GM12878 (cell line): ENCODE data around the gene GDF15. TPM values are rescaled to one million over a fixed set of nuclear protein-coding genes. Genes with fewer than 3 reads are reported as not detected.

Source experiments
- ATAC-seq: fragments of 200-7000 bp; cut with Tn5 transposase; 3 replicates; pipeline ENCODE4 v1.9.1; 2020; ENCODE audit warnings: mild to moderate bottlenecking, moderate library complexity
- BruUV-seq: library from RNA; stranded (reverse); fragments of 400-500 nt; replicated peaks from 2 replicates; lab custom pipeline; 2021; lab: Mats Ljungman, UMichigan
- CTCF ChIA-PET: fragments of 300-600 bp; sonication (Branson Sonifier 250); formaldehyde crosslinking; extraction: SDS; loops from one replicate; lab custom pipeline; 2021; ENCODE audit warnings: inconsistent platforms; lab: Yijun Ruan, JAX
- POLR2A ChIA-PET: fragments of 350-600 bp; formaldehyde crosslinking; extraction: SDS; loops from one replicate; lab custom pipeline; 2021; ENCODE audit warnings: inconsistent platforms; lab: Charles Lee
- RAD21 ChIA-PET: fragments of 300-600 bp; sonication (Branson Sonifier 250); formaldehyde crosslinking; loops from one replicate; lab custom pipeline; 2023; ENCODE audit warnings: antibody characterized with exemption; ENCODE audit not compliant: unreplicated experiment; lab: Charles Lee
- SMC1A ChIA-PET: fragments of 300-600 bp; sonication (Branson Sonifier 250); formaldehyde crosslinking; loops from one replicate; lab custom pipeline; 2023; ENCODE audit not compliant: unreplicated experiment, uncharacterized antibody; lab: Charles Lee
- DNase-seq: peaks from one replicate; pipeline ENCODE4 v3.0.0-alpha.2; 2011; ENCODE audit warnings: low read depth, low spot score
- FAIRE-seq: peaks from 3 replicates; lab custom pipeline; 2011; peaks lifted over from hg19 to GRCh38; lab: Jason Lieb, UNC
- H2AFZ ChIP-seq: 2 replicates; pipeline ENCODE4 v1.6.0; 2011; ENCODE audit warnings: low read depth, low read length, control low read depth; ENCODE audit not compliant: control insufficient read depth
- H3K27ac ChIP-seq: 2 replicates; pipeline ENCODE4 v1.5.1; 2011; ENCODE audit warnings: control low read depth; ENCODE audit not compliant: control insufficient read depth, insufficient read depth
- H3K27me3 ChIP-seq, 2 experiments: replicated peaks in 1 of 2; 2 replicates each; pipeline versions ENCODE4 v1.6.0 to v1.6.1; 2011; ENCODE audit warnings: low read length in 1 of 2; ENCODE audit not compliant: control insufficient read depth in 2 of 2, insufficient read depth in 2 of 2
- H3K36me3 ChIP-seq, 2 experiments: 2 replicates each; pipeline ENCODE4 v1.5.1; 2011; ENCODE audit warnings: low read length in 1 of 2; ENCODE audit not compliant: control insufficient read depth in 2 of 2, insufficient read depth in 2 of 2
- H3K4me1 ChIP-seq: 2 replicates; pipeline ENCODE4 v1.6.1; 2011; ENCODE audit warnings: mild to moderate bottlenecking, low read length, moderate library complexity, mixed read lengths; ENCODE audit not compliant: control insufficient read depth, insufficient read depth
- H3K4me2 ChIP-seq: 2 replicates; pipeline ENCODE4 v1.6.0; 2011; ENCODE audit warnings: control low read depth; ENCODE audit not compliant: control insufficient read depth, insufficient read depth
- H3K4me3 ChIP-seq: fragments of 200-600 bp; sonication (generic); 2 replicates; pipeline ENCODE4 v1.5.1; 2016
- H3K79me2 ChIP-seq: 2 replicates; pipeline ENCODE4 v1.6.0; 2011; ENCODE audit warnings: low read length; ENCODE audit not compliant: control insufficient read depth, insufficient read depth
- H3K9ac ChIP-seq: 2 replicates; pipeline ENCODE4 v1.8.0; 2011; ENCODE audit warnings: low read length, control low read depth, mixed read lengths; ENCODE audit not compliant: control insufficient read depth, insufficient read depth
- H3K9me3 ChIP-seq: replicated peaks from 3 replicates; pipeline ENCODE4 v1.5.1; 2011; ENCODE audit warnings: mild to moderate bottlenecking, low read length; ENCODE audit not compliant: control insufficient read depth, insufficient read depth
- H4K20me1 ChIP-seq: 2 replicates; pipeline ENCODE4 v1.6.0; 2011; ENCODE audit not compliant: control insufficient read depth, insufficient read depth
- BRCA1 ChIP-seq: IDR thresholded peaks from 2 replicates; pipeline ENCODE4 v1.6.1; 2011; ENCODE audit warnings: low read depth, low read length, improper control_type of control experiment
- DPF2 ChIP-seq: fragments of 450-650 bp; IDR thresholded peaks from 2 replicates; pipeline ENCODE4 v1.6.1; 2017; ENCODE audit warnings: mild to moderate bottlenecking
- EP300 ChIP-seq, 2 experiments: fragments of 150-350 bp in 1 of 2; IDR thresholded peaks; 2 replicates each; pipeline ENCODE4 v1.6.1; 2011 to 2012; ENCODE audit warnings: low read depth in 2 of 2, low read length in 2 of 2, borderline replicate concordance in 1 of 2, improper control_type of control experiment in 1 of 2, inconsistent platforms in 1 of 2; ENCODE audit not compliant: control insufficient read depth in 1 of 2
- HDAC2 ChIP-seq: fragments of 200-600 bp; sonication (generic); IDR thresholded peaks from 2 replicates; pipeline ENCODE4 v1.6.1; 2017
- KLF5 ChIP-seq: fragments of 450-650 bp; IDR thresholded peaks from 2 replicates; pipeline ENCODE4 v1.6.1; 2014; ENCODE audit warnings: mild to moderate bottlenecking; ENCODE audit not compliant: partially characterized antibody
- LARP7 ChIP-seq: fragments of 450-650 bp; IDR thresholded peaks from 2 replicates; pipeline ENCODE4 v1.6.1; 2017; ENCODE audit warnings: mild to moderate bottlenecking
- MXI1 ChIP-seq: fragments of 150-350 bp; IDR thresholded peaks from 2 replicates; pipeline ENCODE4 v1.6.1; 2011; ENCODE audit warnings: low read depth, mild to moderate bottlenecking, inconsistent platforms, low read length, improper control_type of control experiment
- NBN ChIP-seq: fragments of 450-650 bp; IDR thresholded peaks from 2 replicates; pipeline ENCODE4 v1.6.1; 2016
- NFXL1 ChIP-seq: fragments of 450-650 bp; IDR thresholded peaks from 2 replicates; pipeline ENCODE4 v1.6.1; 2017; ENCODE audit warnings: antibody characterized with exemption, mild to moderate bottlenecking, borderline replicate concordance
- NR2C1 ChIP-seq: fragments of 450-650 bp; IDR thresholded peaks from 2 replicates; pipeline ENCODE4 v1.6.1; 2017; ENCODE audit warnings: antibody characterized with exemption, mild to moderate bottlenecking, moderate library complexity
- NR2F1 ChIP-seq: fragments of 450-650 bp; conservative IDR thresholded peaks from 2 replicates; pipeline ENCODE4 v1.6.1; 2017; ENCODE audit warnings: mild to moderate bottlenecking
- NRF1 ChIP-seq: conservative IDR thresholded peaks from 2 replicates; pipeline ENCODE4 v1.6.1; 2011; ENCODE audit warnings: mild to moderate bottlenecking, low read depth, low read length, improper control_type of control experiment
- RB1 ChIP-seq: fragments of 450-650 bp; formaldehyde crosslinking; IDR thresholded peaks from 2 replicates; pipeline ENCODE4 v1.6.1; 2017; ENCODE audit warnings: mild to moderate bottlenecking, borderline replicate concordance
- SUZ12 ChIP-seq: fragments of 200-600 bp; sonication (generic); IDR thresholded peaks from one replicate; pipeline ENCODE4 v1.6.1; 2018; ENCODE audit warnings: antibody characterized with exemption, mild to moderate bottlenecking; ENCODE audit not compliant: unreplicated experiment
- TCF3 ChIP-seq: IDR thresholded peaks from 2 replicates; pipeline ENCODE4 v1.6.1; 2012; ENCODE audit warnings: low read depth, mild to moderate bottlenecking, low read length, borderline replicate concordance; ENCODE audit not compliant: insufficient read depth
- ZNF217 ChIP-seq: fragments of 450-650 bp; IDR thresholded peaks from 2 replicates; pipeline ENCODE4 v1.6.1; 2017; ENCODE audit warnings: antibody characterized with exemption, mild to moderate bottlenecking
- ZSCAN29 ChIP-seq: fragments of 450-650 bp; IDR thresholded peaks from 2 replicates; pipeline ENCODE4 v1.6.1; 2017; ENCODE audit warnings: mild to moderate bottlenecking, moderate library complexity
- ZZZ3 ChIP-seq: IDR thresholded peaks from 2 replicates; pipeline ENCODE4 v1.6.1; 2011; ENCODE audit warnings: low read depth; ENCODE audit not compliant: control insufficient read depth, insufficient read length
- WGBS: methylation state at CpG from one replicate; pipeline ENCODE4 v1.1.6; 2016; ENCODE audit warnings: low lambda C conversion rate; ENCODE audit not compliant: insufficient replicate concordance, insufficient coverage; ENCODE audit errors: missing lambda C conversion rate; 5-methylcytosine and 5-hydroxymethylcytosine counted together
- in situ Hi-C: fragments of 300-500 bp; cut with MboI; formaldehyde crosslinking; loops from 9 replicates; pipeline ENCODE4 v1.14.3; 2018; ENCODE audit warnings: mixed read lengths
- intact Hi-C: fragments of 100-400 bp; cut with micrococcal nuclease; formaldehyde crosslinking; loops from one replicate; pipeline ENCODE4 v1.14.2; 2022; ENCODE audit not compliant: unreplicated experiment
- polyA plus RNA-seq, 11 experiments: library from polyadenylated mRNA; depleted of rRNA in 4 of 11; unstranded in 6 of 11; stranded (reverse) in 5 of 11; fragments of >200 nt; fragmentation: Nextera tagmentation in 4 of 11; fragmentation: Illumina TruSeq in 1 of 11; extraction: Ambion mirVana in 4 of 11; extraction: Trizol in 1 of 11; gene quantifications; 1 replicate in 1 of 11; 2 replicates in 10 of 11; pipeline versions ENCODE4 v1.2.1 to v1.2.3, GENCODE V29; 2011 to 2016; ENCODE audit warnings: inconsistent platforms in 2 of 11, missing spikeins in 2 of 11, low read depth in 1 of 11
- total RNA-seq, 4 experiments: library from RNA; depleted of rRNA in 3 of 4; stranded (reverse); fragments of >200 nt in 3 of 4; fragmentation: Illumina TruSeq in 1 of 4; extraction: Trizol in 1 of 4; gene quantifications; 2 replicates each; pipeline versions ENCODE4 v1.2.1 to v1.2.3, GENCODE V29; 2013 to 2021
- TF ChIP-seq, protein P1 (sequence below): fragments of 450-650 bp; IDR thresholded peaks from 2 replicates; pipeline ENCODE4 v1.6.1; 2017; ENCODE audit warnings: mild to moderate bottlenecking, moderate library complexity
- TF ChIP-seq, protein P2 (sequence below): IDR thresholded peaks from 2 replicates; pipeline ENCODE4 v1.6.1; 2011; ENCODE audit warnings: mild to moderate bottlenecking, low read depth, low read length, moderate library complexity; ENCODE audit not compliant: insufficient replicate concordance

GDF15 gene
- total and polyA plus RNA-seq, 10 of the 15 experiments (the other 5 are each of a cell fraction or from before 2014, with no cell fraction given), result 0.11 to 3.6 (median 1.6) TPM; not detected in 1

DNA sequence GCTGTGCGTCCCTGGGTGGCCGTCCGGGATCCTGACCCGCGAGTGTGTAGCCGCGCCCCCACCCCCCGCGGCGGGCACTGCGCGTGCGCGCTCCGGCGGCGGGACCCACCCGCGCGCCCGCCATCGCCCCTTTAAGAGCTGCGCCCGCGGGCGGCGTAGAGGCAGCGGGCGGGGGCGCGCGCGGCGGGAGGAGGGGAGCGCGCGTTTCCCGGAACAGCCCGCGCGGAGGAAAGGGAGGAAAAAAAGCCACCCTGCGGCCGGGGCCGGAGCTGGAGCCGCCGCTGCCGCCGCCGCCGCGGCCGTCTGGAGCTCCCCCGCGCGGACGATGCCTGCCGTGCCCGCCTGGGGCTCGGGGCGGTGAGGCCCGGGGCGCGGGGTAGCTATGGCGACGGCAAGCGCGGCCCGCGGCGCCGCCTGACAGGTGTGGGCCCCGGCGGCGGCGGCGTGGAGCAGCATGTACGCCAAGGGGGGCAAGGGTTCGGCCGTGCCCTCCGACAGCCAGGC is 33.3 kb downstream of the GDF15 start, which contains the start of gene SSBP4:
SSBP4 (plus strand) TSS at position 204 of the 504 bp plus-strand sequence; CDS start at position 455, 251 bp downstream.
- FAIRE-seq (no peak), DNase-seq (no peak), ATAC-seq (peak; percentile 37)
- Histone ChIP-seq H3K9me3 (no peaks in the 10 kb centered on the region), H3K79me2 (peaks cover 47% of the 10 kb centered on the region), H3K4me2 (peak within 1 kb of the TSS; percentile 94), H3K27me3 (no peaks in the 10 kb centered on the region), H2AFZ (peak within 1 kb of the TSS; percentile 66), H3K9ac (peak within 1 kb of the TSS; percentile 73), H3K36me3 (no peaks in the 10 kb centered on the region; a peak in 1 of 4 replicates), H3K27ac (peak within 1 kb of the TSS; percentile 72), H3K4me3 (peak within 1 kb of the TSS; percentile 87), H3K4me1 (peaks cover 70% of the 10 kb centered on the region), H4K20me1 (no peaks in the 10 kb centered on the region)
- ChIA-PET POLR2A (interaction anchor here (0.7 to 2.0 kb wide), 5 partner anchors 9 to 238 kb away, joined by 3 to 6 read pairs (median 3); no protein-coding TSS in a partner anchor), RAD21 (interaction anchor here (0.7 to 1.7 kb wide), 5 partner anchors 19 to 215 kb away, joined by 3 to 6 read pairs (median 4); partner anchors contain the start of gene RAB3A), SMC1A (interaction anchor here (1.1 to 2.1 kb wide), 3 partner anchors 9 to 79 kb away, joined by 3 to 7 read pairs (median 5); no protein-coding TSS in a partner anchor), CTCF (interaction anchor here (0.8 to 2.0 kb wide), 8 partner anchors 9 to 140 kb away, joined by 3 to 6 read pairs (median 5); partner anchors contain the start of gene KXD1)
- in situ Hi-C loops, result no loop called here
- 0% methylated on average over 35 of the region's 80 CpGs for WGBS
- no TSS peak for BruUV-seq
- intact Hi-C loops, result loop anchor here (10.0 kb wide), 1 partner anchor 214 kb away; the partner anchor contains the start of gene RAB3A
- TF ChIP-seq NFXL1 (0 out of 2 replicates have a peak, but pooled peaks have one; percentile 38), TCF3 (0 out of 2 replicates have a peak, but pooled peaks have one; percentile 37), ZNF217 (0 out of 2 replicates have a peak, but pooled peaks have one; percentile 59), ZZZ3 (no peak), NR2F1 (peak; percentile 55; the same call in 1 of the 2 replicates), MXI1 (peak; percentile 85), NBN (no peak), NRF1 (peak; percentile 44), BRCA1 (no peak), DPF2 (peak; percentile 85), ZSCAN29 (0 out of 2 replicates have a peak, but pooled peaks have one; percentile 18), LARP7 (peak; percentile 92), HDAC2 (no peak), KLF5 (no peak), EP300 (IDR thresholded peaks at IDR 0.05; ENCODE audit: borderline replicate concordance in 1 of 2, control insufficient read depth in 1 of 2, low read depth in 2 of 2, low read length in 2 of 2) (peak in 1 of 2 experiments; percentile 36; a peak in 1 of 4 replicates), NR2C1 (0 out of 2 replicates have a peak, but pooled peaks have one; percentile 20), SUZ12 (no peak), RB1 (peak; percentile 88)
- TF ChIP-seq, protein P1, sequence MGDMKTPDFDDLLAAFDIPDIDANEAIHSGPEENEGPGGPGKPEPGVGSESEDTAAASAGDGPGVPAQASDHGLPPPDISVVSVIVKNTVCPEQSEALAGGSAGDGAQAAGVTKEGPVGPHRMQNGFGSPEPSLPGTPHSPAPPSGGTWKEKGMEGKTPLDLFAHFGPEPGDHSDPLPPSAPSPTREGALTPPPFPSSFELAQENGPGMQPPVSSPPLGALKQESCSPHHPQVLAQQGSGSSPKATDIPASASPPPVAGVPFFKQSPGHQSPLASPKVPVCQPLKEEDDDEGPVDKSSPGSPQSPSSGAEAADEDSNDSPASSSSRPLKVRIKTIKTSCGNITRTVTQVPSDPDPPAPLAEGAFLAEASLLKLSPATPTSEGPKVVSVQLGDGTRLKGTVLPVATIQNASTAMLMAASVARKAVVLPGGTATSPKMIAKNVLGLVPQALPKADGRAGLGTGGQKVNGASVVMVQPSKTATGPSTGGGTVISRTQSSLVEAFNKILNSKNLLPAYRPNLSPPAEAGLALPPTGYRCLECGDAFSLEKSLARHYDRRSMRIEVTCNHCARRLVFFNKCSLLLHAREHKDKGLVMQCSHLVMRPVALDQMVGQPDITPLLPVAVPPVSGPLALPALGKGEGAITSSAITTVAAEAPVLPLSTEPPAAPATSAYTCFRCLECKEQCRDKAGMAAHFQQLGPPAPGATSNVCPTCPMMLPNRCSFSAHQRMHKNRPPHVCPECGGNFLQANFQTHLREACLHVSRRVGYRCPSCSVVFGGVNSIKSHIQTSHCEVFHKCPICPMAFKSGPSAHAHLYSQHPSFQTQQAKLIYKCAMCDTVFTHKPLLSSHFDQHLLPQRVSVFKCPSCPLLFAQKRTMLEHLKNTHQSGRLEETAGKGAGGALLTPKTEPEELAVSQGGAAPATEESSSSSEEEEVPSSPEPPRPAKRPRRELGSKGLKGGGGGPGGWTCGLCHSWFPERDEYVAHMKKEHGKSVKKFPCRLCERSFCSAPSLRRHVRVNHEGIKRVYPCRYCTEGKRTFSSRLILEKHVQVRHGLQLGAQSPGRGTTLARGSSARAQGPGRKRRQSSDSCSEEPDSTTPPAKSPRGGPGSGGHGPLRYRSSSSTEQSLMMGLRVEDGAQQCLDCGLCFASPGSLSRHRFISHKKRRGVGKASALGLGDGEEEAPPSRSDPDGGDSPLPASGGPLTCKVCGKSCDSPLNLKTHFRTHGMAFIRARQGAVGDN, result 0 out of 2 replicates have a peak, but pooled peaks have one; percentile 43
- TF ChIP-seq, protein P2, sequence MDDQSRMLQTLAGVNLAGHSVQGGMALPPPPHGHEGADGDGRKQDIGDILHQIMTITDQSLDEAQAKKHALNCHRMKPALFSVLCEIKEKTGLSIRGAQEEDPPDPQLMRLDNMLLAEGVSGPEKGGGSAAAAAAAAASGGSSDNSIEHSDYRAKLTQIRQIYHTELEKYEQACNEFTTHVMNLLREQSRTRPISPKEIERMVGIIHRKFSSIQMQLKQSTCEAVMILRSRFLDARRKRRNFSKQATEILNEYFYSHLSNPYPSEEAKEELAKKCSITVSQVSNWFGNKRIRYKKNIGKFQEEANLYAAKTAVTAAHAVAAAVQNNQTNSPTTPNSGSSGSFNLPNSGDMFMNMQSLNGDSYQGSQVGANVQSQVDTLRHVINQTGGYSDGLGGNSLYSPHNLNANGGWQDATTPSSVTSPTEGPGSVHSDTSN, result no peak
